A549 (cell line): ENCODE data around the gene PDPK1.
"Not testable (repeated sequence)": the region's sequence is repeated elsewhere in the genome, so short reads cannot be mapped to it uniquely, and the experiment has no call there.

Experiments
- CTCF ChIP-seq: fragments of >200 bp; sonication (Bioruptor Twin); formaldehyde crosslinking; IDR thresholded peaks from 3 replicates; pipeline ENCODE4 v1.5.1; 2016
- NPAS2 ChIP-seq: fragments of 250-450 bp; sonication (Bioruptor Pico); IDR thresholded peaks from 2 replicates; pipeline ENCODE4 v1.8.0; 2022; ENCODE audit warnings: mild to moderate bottlenecking, moderate library complexity, borderline replicate concordance
- ZFP36 ChIP-seq: fragments of 450-650 bp; IDR thresholded peaks from 2 replicates; pipeline ENCODE4 v1.6.1; 2014; ENCODE audit warnings: borderline replicate concordance; ENCODE audit not compliant: partially characterized antibody

- TF ChIP-seq NPAS2 (CRISPR knock-in tag); CTCF; ZFP36: not testable (repeated sequence)
Measured at GRCh38 chr16:2567506-2567905, 29.7 kb downstream of the PDPK1 start.
